Activated naive CD4-positive, alpha-beta T cell treated with anti-CD3 and anti-CD28 coated beads, Interleukin-2, amount 50 U/mL, for 24 hours (primary cell): ENCODE results near the gene TBKBP1.
A peak's percentile ranks its signal among the peaks of the same experiment; 100 is the strongest.
"Not testable (repeated sequence)": the region's sequence is repeated elsewhere in the genome, so short reads cannot be mapped to it uniquely, and the experiment has no call there.

Source experiments
- H3K27ac Mint-ChIP-seq: one replicate; pipeline ENCODE4 v1.8.0; 2021; ENCODE audit warnings: mild to moderate bottlenecking, mixed read lengths
- H3K27me3 Mint-ChIP-seq: one replicate; pipeline ENCODE4 v1.8.0; 2021; ENCODE audit warnings: mixed read lengths
- H3K36me3 Mint-ChIP-seq: one replicate; pipeline ENCODE4 v1.8.0; 2021; ENCODE audit warnings: mixed read lengths
- H3K4me1 Mint-ChIP-seq: one replicate; pipeline ENCODE4 v1.8.0; 2021; ENCODE audit warnings: mixed read lengths
- H3K4me3 Mint-ChIP-seq: one replicate; pipeline ENCODE4 v1.8.0; 2021; ENCODE audit warnings: mild to moderate bottlenecking, mixed read lengths
- H3K9me3 Mint-ChIP-seq: one replicate; pipeline ENCODE4 v1.8.0; 2021; ENCODE audit warnings: mixed read lengths

Gene TBKBP1

GRCh38 chr17:47670064-47670463 is 23.9 kb upstream of the TBKBP1 start:
- H3K4me1 Mint-ChIP-seq: peaks cover 38% of the 10 kb centered on the region
- no peaks in the 10 kb centered on the region for H3K9me3 Mint-ChIP-seq
- peak overlapping the region; percentile 64 for H3K27ac Mint-ChIP-seq
- H3K27me3 Mint-ChIP-seq: no peaks in the 10 kb centered on the region
- H3K36me3 Mint-ChIP-seq: peaks cover 22% of the 10 kb centered on the region
- H3K4me3 Mint-ChIP-seq: no peak overlapping the region

DNA sequence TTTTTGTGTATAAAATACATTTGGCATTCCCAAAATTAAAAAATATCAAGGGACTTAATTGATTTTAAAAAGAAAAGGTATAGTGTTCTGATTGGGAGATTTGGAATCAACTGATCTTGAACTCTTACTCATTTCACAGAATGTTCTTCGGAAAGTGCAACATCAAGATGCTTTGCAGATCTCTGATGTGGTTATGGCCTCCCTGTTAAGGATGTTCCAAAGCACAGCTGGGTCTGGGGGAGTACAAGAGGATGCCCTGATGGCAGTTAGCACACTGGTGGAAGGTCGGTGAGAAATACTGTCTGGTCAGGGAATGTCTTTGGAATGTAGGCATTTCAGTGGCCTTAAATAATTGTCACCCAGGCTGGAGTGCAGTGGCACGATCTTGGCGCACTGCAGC is 19.5 kb upstream of the TBKBP1 start:
- H3K27ac Mint-ChIP-seq: peak overlapping the region; percentile 55
- peaks cover 31% of the 10 kb centered on the region for H3K36me3 Mint-ChIP-seq
- H3K4me1 Mint-ChIP-seq: peaks cover 42% of the 10 kb centered on the region
- H3K4me3 Mint-ChIP-seq: no peak overlapping the region
- H3K9me3 Mint-ChIP-seq: no peaks in the 10 kb centered on the region
- no peaks in the 10 kb centered on the region for H3K27me3 Mint-ChIP-seq

- Mint-ChIP-seq H3K27me3 (no peaks in the 10 kb centered on the region), H3K4me3 (no peak overlapping the region), H3K27ac (no peak overlapping the region), H3K9me3 (no peaks in the 10 kb centered on the region), H3K4me1 (peaks cover 42% of the 10 kb centered on the region), H3K36me3 (peaks cover 30% of the 10 kb centered on the region)
These were observed 18.4 kb upstream of the TBKBP1 start for GRCh38 chr17:47675380-47676198.

DNA sequence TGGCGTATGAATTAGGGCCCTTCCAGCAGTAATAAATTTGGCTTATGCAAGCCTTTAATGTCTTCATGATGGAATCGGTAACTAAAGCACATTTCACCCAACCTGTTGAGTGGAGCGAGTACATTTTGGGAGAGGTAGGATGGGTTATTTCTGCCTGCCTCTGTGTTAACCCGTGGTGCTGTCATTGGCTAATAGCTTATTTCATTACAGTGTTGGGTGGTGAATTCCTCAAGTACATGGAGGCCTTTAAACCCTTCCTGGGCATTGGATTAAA is 17.8 kb upstream of the TBKBP1 start:
- Mint-ChIP-seq H3K27me3 (no peaks in the 10 kb centered on the region), H3K9me3 (no peaks in the 10 kb centered on the region), H3K36me3 (peaks cover 32% of the 10 kb centered on the region), H3K4me3 (no peak overlapping the region), H3K27ac (no peak overlapping the region), H3K4me1 (peaks cover 43% of the 10 kb centered on the region)

- Mint-ChIP-seq H3K4me1 (peaks cover 43% of the 10 kb centered on the region), H3K9me3 (no peaks in the 10 kb centered on the region), H3K27me3 (no peaks in the 10 kb centered on the region), H3K4me3 (no peak overlapping the region), H3K36me3 (peaks cover 32% of the 10 kb centered on the region), H3K27ac (no peak overlapping the region)
These were observed 17.3 kb upstream of the TBKBP1 start for GRCh38 chr17:47676510-47677165.

DNA sequence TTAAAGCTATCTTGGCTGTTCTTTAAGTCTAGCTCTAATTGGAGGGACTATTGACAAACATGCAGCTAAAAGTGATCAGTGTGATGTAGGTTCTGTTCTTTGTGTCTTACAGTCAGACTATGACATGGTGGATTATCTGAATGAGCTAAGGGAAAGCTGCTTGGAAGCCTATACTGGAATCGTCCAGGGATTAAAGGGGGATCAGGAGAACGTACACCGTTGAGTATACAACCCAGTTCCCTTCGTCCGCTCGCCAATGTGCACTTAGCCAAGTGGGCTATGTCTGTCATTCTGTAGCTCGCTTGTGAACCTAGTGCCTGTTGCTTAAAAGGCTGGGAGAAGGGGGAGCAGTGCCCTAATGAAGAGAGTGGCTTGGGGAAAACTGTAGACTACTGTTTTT is 15.8 kb upstream of the TBKBP1 start:
- Mint-ChIP-seq H3K36me3 (peaks cover 40% of the 10 kb centered on the region), H3K4me3 (no peak overlapping the region), H3K27ac (no peak overlapping the region), H3K27me3 (no peaks in the 10 kb centered on the region), H3K4me1 (peaks cover 38% of the 10 kb centered on the region), H3K9me3 (no peaks in the 10 kb centered on the region)

GRCh38 chr17:47682138-47682537 is 11.8 kb upstream of the TBKBP1 start:
- H3K4me1 Mint-ChIP-seq: peaks cover 19% of the 10 kb centered on the region
- peak overlapping the region; percentile 63 for H3K27ac Mint-ChIP-seq
- H3K27me3 Mint-ChIP-seq: no peaks in the 10 kb centered on the region
- H3K4me3 Mint-ChIP-seq: no peak overlapping the region
- peaks cover 31% of the 10 kb centered on the region for H3K36me3 Mint-ChIP-seq
- H3K9me3 Mint-ChIP-seq: no peaks in the 10 kb centered on the region

GRCh38 chr17:47682727-47683126 is 11.2 kb upstream of the TBKBP1 start:
- H3K9me3 Mint-ChIP-seq, H3K4me3 Mint-ChIP-seq, H3K27me3 Mint-ChIP-seq: not testable (repeated sequence)
- peaks cover 15% of the 10 kb centered on the region for H3K4me1 Mint-ChIP-seq
- H3K36me3 Mint-ChIP-seq: peaks cover 31% of the 10 kb centered on the region
- peak overlapping the region; percentile 35 for H3K27ac Mint-ChIP-seq

DNA sequence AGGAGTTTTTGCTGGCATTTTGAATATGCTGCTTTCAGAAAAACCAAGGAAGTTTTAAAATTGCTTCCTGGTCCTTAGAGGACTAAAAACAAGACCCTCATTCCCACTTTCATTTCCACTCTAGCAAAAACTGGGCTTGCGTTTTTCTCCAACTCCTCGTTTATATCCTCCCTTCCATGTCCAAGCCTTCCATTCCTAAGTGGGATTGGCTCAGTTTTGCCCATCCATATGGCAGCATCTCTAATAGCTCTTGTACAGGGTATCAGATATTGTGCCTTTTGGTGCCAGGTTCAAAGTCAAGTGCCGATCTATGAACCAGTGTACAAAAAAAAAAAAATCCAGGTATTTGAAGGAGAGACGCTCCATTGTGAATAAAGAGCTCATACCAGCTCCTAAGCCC is 9.9 kb upstream of the TBKBP1 start:
- Mint-ChIP-seq H3K36me3 (peaks cover 25% of the 10 kb centered on the region), H3K9me3 (no peaks in the 10 kb centered on the region), H3K27me3 (no peaks in the 10 kb centered on the region), H3K4me3 (no peak overlapping the region), H3K4me1 (peaks cover 9% of the 10 kb centered on the region), H3K27ac (peak overlapping the region; percentile 41)

GRCh38 chr17:47684535-47685193 is 9.3 kb upstream of the TBKBP1 start:
- H3K9me3 Mint-ChIP-seq: no peaks in the 10 kb centered on the region
- H3K4me3 Mint-ChIP-seq: no peak overlapping the region
- no peaks in the 10 kb centered on the region for H3K27me3 Mint-ChIP-seq
- peak overlapping the region; percentile 65 for H3K27ac Mint-ChIP-seq
- peaks cover 9% of the 10 kb centered on the region for H3K4me1 Mint-ChIP-seq
- peaks cover 25% of the 10 kb centered on the region for H3K36me3 Mint-ChIP-seq

GRCh38 chr17:47685556-47686275 is 8.2 kb upstream of the TBKBP1 start:
- Mint-ChIP-seq H3K27ac (peak overlapping the region; percentile 52), H3K4me3 (peak overlapping the region; percentile 38), H3K4me1 (no peaks in the 10 kb centered on the region), H3K27me3 (no peaks in the 10 kb centered on the region), H3K36me3 (peaks cover 19% of the 10 kb centered on the region), H3K9me3 (no peaks in the 10 kb centered on the region)

DNA sequence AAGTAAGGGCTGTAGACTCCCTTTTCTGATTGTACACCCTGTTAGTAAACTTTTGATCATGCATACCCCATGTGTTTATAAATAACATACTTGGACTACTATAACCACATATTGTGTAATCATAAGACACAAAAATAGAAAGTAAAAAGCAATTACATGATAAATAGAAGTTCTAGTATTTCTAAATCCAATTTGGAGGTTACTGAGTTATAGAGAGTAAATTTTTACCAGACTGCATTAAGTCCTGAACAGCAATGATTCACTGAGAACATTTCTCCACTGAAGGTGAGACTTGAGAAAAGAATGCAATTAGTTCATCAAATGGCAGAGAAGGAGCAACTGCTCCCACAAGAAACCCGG is 7.7 kb upstream of the TBKBP1 start:
- Mint-ChIP-seq H3K27ac (peak overlapping the region; percentile 14), H3K36me3 (peaks cover 18% of the 10 kb centered on the region), H3K4me1 (no peaks in the 10 kb centered on the region), H3K4me3 (no peak overlapping the region), H3K27me3 (no peaks in the 10 kb centered on the region), H3K9me3 (no peaks in the 10 kb centered on the region)

DNA sequence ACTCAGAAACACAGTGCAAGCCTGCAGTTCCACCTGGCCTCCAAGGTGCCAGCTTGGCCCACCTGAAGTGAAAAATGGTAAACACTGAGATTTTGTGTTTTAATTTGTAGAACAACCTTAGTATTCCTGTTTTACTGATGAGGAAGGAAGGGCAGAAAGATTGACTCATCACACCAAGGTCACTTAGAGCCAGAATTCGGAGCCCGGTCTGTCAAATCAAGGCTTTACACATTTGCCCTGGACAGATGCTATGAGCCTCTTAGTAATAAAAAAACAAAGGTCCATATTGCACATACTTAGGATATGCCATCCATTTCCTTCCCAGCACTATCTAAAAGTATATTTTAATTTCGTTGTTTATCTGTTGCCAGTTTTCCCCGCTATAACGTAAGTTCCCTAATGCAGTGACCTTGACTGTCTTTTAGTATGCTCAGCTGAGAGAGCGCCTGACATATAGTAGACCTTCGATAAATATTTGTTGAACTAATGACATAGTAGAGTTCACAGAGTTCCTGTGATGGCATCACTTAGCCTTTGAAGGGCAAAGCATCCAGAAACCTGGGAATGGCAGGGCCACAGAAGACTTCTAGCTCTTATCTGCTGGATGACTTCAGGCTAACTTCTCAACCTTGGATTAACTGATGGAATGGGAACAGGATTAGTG is 7.2 kb upstream of the TBKBP1 start:
- Mint-ChIP-seq H3K36me3 (peaks cover 18% of the 10 kb centered on the region), H3K4me3 (no peak overlapping the region), H3K27ac (peak overlapping the region; percentile 55), H3K9me3 (no peaks in the 10 kb centered on the region), H3K4me1 (peaks cover 2% of the 10 kb centered on the region), H3K27me3 (no peaks in the 10 kb centered on the region)

GRCh38 chr17:47687328-47687690 is 6.7 kb upstream of the TBKBP1 start:
- Mint-ChIP-seq H3K9me3 (no peaks in the 10 kb centered on the region), H3K4me1 (peaks cover 7% of the 10 kb centered on the region), H3K27me3 (no peaks in the 10 kb centered on the region), H3K36me3 (peaks cover 13% of the 10 kb centered on the region), H3K27ac (peak overlapping the region; percentile 55), H3K4me3 (no peak overlapping the region)

DNA sequence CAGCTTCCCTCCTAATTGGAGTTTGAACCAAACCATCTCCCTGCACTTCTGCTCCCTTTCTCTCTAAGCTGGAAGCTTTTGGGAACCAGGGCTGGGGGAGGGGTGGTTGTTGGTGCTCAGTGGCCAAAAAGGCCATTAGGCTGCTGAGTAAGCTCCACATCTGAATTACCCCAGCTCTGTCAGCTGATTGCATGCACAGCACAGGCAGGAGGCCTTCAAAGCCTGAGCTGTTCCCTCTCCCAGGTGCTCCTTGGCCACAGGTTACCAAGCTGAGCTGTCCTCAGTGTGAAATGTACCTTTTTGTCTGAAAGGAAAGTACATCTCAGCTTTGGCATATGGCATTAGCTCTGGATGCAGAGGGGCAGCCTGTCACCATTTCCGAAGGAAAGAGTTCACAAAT is 6.2 kb upstream of the TBKBP1 start:
- Mint-ChIP-seq H3K27me3 (no peaks in the 10 kb centered on the region), H3K27ac (no peak overlapping the region), H3K4me3 (no peak overlapping the region), H3K36me3 (peaks cover 11% of the 10 kb centered on the region), H3K4me1 (peaks cover 12% of the 10 kb centered on the region), H3K9me3 (no peaks in the 10 kb centered on the region)
